HCT116 (cell line): Measurements from ENCODE around the gene LCK.

Source experiments
- EZH2 ChIP-seq: fragments of 200-600 bp; sonication (generic); IDR thresholded peaks from 2 replicates; pipeline ENCODE4 v1.6.1; 2017; ENCODE audit warnings: antibody characterized with exemption, mixed run types
- TF ChIP-seq, protein P1 (sequence below), 3 experiments: fragments of 200-600 bp in 1 of 3; sonication (generic) in 1 of 3; IDR thresholded peaks in 2 of 3; conservative IDR thresholded peaks in 1 of 3; 2 replicates each; pipeline ENCODE4 v1.5.1; 2012 to 2017; ENCODE audit warnings: low read depth in 2 of 3, low read length in 2 of 3, antibody characterized with exemption in 1 of 3, borderline replicate concordance in 1 of 3, control low read depth in 1 of 3, mild to moderate bottlenecking in 1 of 3, mixed read lengths in 1 of 3, mixed run types in 1 of 3, moderate library complexity in 1 of 3; ENCODE audit not compliant: insufficient read depth in 1 of 3

DNA sequence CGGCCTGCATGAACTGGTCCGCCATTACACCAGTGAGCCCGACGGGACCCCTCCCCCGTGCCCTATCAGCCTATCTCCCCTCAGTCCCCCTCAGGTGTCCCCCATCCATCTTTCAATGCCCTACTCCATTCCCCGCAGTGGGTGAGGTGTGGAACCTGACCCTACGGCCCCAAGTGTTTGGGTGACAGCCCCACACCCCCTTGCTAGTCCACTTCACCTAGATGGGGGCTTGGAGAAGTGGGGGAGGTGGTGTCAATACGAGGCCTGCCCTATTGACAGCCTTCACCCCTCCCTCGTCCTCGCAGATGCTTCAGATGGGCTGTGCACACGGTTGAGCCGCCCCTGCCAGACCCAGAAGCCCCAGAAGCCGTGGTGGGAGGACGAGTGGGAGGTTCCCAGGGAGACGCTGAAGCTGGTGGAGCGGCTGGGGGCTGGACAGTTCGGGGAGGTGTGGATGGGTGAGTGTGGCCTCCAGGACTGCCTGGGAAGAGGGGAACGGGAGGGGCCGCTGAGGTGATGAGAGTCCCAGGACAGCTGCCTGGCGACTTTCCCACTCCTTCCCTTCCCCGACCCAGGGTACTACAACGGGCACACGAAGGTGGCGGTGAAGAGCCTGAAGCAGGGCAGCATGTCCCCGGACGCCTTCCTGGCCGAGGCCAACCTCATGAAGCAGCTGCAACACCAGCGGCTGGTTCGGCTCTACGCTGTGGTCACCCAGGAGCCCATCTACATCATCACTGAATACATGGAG is 25.1 kb downstream of the LCK start:
- TF ChIP-seq EZH2: no peak
- TF ChIP-seq, protein P1, sequence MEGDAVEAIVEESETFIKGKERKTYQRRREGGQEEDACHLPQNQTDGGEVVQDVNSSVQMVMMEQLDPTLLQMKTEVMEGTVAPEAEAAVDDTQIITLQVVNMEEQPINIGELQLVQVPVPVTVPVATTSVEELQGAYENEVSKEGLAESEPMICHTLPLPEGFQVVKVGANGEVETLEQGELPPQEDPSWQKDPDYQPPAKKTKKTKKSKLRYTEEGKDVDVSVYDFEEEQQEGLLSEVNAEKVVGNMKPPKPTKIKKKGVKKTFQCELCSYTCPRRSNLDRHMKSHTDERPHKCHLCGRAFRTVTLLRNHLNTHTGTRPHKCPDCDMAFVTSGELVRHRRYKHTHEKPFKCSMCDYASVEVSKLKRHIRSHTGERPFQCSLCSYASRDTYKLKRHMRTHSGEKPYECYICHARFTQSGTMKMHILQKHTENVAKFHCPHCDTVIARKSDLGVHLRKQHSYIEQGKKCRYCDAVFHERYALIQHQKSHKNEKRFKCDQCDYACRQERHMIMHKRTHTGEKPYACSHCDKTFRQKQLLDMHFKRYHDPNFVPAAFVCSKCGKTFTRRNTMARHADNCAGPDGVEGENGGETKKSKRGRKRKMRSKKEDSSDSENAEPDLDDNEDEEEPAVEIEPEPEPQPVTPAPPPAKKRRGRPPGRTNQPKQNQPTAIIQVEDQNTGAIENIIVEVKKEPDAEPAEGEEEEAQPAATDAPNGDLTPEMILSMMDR (IDR thresholded peaks at IDR 0.05 in 2 of 3, conservative IDR thresholded peaks at IDR 0.05 in 1 of 3; ENCODE audit: borderline replicate concordance in 1 of 3, insufficient read depth in 1 of 3, low read depth in 2 of 3, low read length in 2 of 3): no peak
